Testis (tissue), 2 donors: Measurements from ENCODE around the gene RHOA.
"Not testable (repeated sequence)": the region's sequence is repeated elsewhere in the genome, so short reads cannot be mapped to it uniquely, and the experiment has no call there.

Source experiments
- CTCF ChIP-seq, 3 experiments: fragments of 450-650 bp in 2 of 3; fragments of 200-600 bp in 1 of 3; sonication (generic) in 1 of 3; IDR thresholded peaks; one replicate each; pipeline ENCODE4 v1.5.1; 2016 to 2019; ENCODE audit warnings: antibody characterized with exemption in 3 of 3, mild to moderate bottlenecking in 2 of 3, moderate library complexity in 1 of 3
- POLR2A ChIP-seq: fragments of 450-650 bp; IDR thresholded peaks from one replicate; pipeline ENCODE4 v1.6.1; 2017; ENCODE audit warnings: antibody characterized with exemption, mild to moderate bottlenecking, moderate library complexity

DNA sequence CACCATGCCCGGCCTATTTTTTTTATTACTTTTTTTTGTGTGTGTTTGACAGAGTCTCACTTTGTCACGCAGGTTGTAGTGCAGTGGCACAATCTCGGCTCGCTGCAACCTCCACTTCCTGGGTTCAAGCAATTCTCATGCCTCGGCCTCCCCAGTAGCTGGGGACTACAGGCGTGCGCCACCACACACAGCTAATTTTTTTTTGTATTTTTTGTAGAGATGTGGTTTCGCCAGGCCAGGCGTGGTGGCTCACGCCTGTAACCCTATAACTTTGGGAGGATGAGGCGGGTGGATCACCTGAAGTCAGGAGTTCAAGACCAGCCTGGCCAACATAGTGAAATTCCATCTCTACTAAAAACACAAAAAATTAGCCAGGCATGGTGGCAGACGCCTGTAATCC, 63.4 kb downstream of the RHOA start:
- TF ChIP-seq CTCF (IDR thresholded peaks at IDR 0.05); POLR2A: not testable (repeated sequence)
